ENCODE results near the gene IFT20. TPM values are rescaled to one million over a fixed set of nuclear protein-coding genes. Genes with fewer than 3 reads are reported as not detected.

The IFT20 gene
- polyA plus RNA-seq, 1 donor from 2014 or later: 36.8 TPM

DNA sequence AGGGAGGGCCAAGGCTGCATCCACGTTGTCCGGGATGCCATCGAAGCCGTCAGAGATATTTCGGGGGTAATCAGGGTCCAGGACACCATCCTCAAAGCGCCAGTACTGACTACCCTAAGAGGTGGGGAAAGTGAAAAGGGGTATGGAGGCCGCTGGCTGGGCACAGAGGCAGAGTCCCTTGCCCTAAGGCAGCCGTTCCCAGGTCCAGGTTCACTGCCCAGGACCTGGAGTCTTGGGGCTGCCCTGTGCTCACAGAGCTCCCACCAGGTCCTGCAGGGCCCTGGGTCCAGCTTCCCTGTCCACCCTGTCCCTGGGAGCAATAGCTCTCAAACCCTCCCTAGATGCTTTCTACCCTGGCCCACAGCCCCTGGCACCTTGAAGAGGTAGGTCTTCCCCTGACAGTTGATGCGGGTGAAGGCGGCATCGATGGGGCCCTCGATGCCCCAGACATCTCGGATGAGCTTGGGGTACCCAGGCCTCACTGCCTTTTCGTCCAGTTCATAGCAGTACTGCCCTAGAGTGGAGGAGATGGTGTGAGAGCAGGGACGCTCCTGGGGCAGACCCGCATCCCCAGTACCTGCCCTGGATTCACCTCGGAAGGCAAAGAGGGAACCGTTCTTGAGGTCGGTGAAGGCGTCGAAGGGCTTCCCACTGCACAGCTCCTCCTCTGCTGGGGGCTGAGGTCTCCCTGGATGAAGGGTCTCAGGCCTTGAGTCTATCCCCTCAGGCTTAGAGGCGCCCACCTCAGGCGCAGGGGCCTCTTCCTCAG is 33.8 kb upstream of the IFT20 start:
- peak overlapping the region in 2 of 4 donors; percentile 21 to 43 for H3K4me3 Mint-ChIP-seq
- H3K9me3 Mint-ChIP-seq: no peaks in the 10 kb centered on the region
- peak overlapping the region in 1 of 3 donors; percentile 8 for H3K27ac Mint-ChIP-seq
- H3K27me3 Mint-ChIP-seq: no peaks in the 10 kb centered on the region
- peaks cover 0 to 15% (median 12%) of the 10 kb centered on the region in 3 donors for H3K4me1 Mint-ChIP-seq
- H3K36me3 Mint-ChIP-seq: no peaks in the 10 kb centered on the region

DNA sequence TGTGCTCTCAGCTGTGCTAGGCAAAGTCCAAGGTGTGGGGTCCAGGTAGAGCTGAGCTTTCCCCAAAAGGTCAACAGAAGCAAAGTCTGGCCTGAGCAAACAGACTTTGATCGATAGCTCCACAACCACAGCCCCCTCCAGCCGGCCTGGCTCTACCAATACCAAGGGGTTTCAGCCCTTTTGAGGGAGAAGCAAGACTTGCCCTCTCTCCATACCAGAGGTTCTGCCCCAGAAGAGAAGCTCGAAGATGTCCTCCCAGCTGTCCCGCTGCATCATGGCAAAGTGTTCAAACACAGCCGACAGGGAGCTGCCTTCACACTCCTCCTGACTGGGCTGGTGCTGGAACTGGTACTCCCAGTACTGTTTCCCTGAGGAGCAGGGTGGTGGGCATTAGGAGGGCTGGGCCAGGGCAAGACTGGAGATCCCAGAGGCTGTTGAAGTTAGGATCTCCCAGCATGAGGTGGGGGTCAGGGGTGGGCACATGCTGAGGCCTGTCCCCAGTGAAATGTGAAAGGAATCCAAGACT is 33.1 kb upstream of the IFT20 start:
- no peaks in the 10 kb centered on the region for H3K36me3 Mint-ChIP-seq
- no peaks in the 10 kb centered on the region for H3K27me3 Mint-ChIP-seq
- no peaks in the 10 kb centered on the region for H3K9me3 Mint-ChIP-seq
- no peak overlapping the region for H3K27ac Mint-ChIP-seq
- peak overlapping the region in 1 of 4 donors; percentile 16 for H3K4me3 Mint-ChIP-seq
- H3K4me1 Mint-ChIP-seq: peaks cover 0 to 12% (median 10%) of the 10 kb centered on the region in 3 donors

DNA sequence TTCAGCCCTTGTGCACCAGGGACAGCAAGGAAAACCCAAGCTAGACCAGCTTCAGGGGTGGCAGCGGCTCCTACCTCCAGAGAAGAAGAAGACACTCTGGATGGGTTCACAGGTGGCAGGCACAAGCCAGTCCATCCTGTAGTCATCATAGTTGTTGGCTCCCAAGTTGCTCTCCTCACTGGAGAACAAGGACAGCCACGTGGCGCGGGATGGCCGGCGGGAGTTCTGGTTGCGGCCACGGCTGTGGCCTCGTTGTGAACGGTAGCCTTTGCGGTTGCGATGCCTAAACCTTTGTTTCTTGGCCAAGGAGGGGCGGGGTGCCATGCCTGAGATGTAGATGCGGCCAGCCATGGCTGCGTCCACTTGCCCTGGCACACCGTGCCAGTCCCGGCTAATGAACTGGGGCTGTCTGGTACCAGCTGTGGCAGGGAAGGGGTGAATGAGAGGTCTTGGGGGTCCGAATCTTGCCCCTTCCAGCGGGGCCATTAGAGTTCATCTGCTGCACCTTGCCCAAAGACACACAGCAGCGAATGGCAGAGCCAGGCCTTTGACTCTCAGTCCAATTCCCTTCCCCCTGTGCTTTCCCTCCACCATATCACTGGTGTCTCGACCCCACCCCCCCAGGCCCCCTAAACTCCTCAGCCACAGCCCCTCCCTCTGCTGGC is 32.5 kb upstream of the IFT20 start:
- Mint-ChIP-seq H3K36me3 (no peaks in the 10 kb centered on the region), H3K27ac (no peak overlapping the region), H3K9me3 (no peaks in the 10 kb centered on the region), H3K4me3 (peak overlapping the region in 2 of 4 donors; percentile 16 to 27), H3K4me1 (peaks cover 0 to 8% (median 7%) of the 10 kb centered on the region in 3 donors), H3K27me3 (no peaks in the 10 kb centered on the region)

DNA sequence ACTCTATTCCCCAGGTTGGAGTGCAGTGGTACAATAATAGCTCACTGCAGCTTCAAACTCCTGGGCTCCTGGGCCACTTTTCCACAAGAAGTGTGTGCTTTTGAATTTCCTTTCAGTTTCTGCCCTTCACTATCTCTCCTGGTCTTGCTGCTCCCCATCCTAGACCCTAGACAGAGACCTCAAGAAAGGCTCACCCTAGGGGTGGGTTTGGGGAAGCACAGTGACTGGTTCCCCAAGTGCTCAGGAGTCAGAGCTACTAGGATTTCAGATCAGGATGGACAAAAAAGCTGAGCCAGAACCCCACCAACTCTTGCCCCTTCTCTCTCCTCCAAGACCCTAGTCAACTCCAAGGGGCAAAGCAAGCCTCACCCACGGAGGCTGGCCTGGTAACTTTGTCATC is 31.3 kb upstream of the IFT20 start:
- H3K27me3 Mint-ChIP-seq: no peaks in the 10 kb centered on the region
- H3K27ac Mint-ChIP-seq: peak overlapping the region in 2 of 3 donors; percentile 50 to 65

DNA sequence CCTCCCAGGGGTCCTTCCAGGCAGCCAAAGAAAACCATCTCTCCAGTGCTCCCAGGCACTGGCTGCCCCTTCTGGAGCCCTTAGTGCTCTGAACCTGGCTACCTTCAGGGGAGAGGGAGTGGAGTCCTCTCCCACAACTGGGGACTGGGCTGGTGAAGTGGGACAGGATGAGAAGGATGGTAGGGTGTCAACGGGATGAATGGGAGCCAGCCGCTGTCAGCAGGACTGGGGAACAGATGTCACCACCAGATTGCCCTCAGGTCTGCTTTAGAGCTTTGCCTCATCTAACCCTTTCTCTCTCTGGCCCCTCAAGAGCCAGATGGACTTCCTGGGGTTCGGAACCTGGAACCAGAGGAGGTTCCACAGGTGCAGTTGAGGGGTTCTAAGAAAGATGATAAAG is 30.2 kb upstream of the IFT20 start:
- Mint-ChIP-seq H3K27me3 (no peaks in the 10 kb centered on the region), H3K9me3 (no peaks in the 10 kb centered on the region), H3K27ac (no peak overlapping the region), H3K36me3 (peaks cover 3% of the 10 kb centered on the region), H3K4me1 (no peaks in the 10 kb centered on the region), H3K4me3 (no peak overlapping the region)

More for the DNA sequence above, 31.3 kb upstream of the IFT20 start:
- Mint-ChIP-seq H3K4me1 (peaks cover 0 to 6% (median 6%) of the 10 kb centered on the region in 3 donors), H3K36me3 (no peaks in the 10 kb centered on the region), H3K4me3 (peak overlapping the region in 1 of 4 donors; percentile 32), H3K9me3 (no peaks in the 10 kb centered on the region)

DNA sequence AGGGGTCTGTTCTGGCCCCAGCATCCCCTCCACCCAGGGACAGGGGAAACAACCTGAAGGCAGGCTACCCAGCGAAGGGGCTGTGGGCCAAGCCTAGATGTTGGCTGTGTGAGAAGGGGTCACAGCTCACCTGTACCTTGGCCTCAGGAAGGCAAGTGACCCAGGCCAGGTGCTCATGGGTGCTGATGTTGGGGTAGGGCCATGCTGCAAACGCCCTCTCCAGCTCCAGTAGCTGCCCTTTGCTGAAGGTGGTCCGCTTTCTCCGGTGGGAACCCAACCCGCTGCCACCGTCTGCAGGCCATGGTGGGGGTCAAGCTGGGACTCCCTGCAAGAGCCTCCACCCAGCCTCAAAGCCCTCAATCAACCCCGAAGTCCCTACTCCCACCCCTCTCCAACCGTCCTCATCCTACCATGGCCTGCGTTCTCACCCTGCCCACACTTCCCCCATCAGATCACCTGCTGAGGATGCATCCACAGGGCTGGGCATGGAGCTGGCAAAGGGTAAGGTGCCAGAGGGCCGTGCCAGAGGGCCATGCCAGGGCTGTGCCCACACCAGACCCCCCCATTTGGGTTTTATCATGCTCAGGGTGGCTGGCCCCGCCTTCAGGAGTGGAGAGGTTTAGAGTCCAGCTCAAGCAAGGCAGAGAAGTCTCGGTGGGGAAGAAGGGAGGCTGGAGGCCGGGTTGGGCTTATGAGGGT is 29.5 kb upstream of the IFT20 start, which contains the start of gene SEBOX:
SEBOX (minus strand) TSS at position 535 of the 699 bp plus-strand sequence; CDS start at position 487, 48 bp downstream.
- Mint-ChIP-seq H3K4me1 (no peaks in the 10 kb centered on the region), H3K27ac (no peak within 1 kb of the TSS), H3K9me3 (no peaks in the 10 kb centered on the region), H3K4me3 (no peak within 1 kb of the TSS), H3K36me3 (peaks cover 3% of the 10 kb centered on the region), H3K27me3 (no peaks in the 10 kb centered on the region)

DNA sequence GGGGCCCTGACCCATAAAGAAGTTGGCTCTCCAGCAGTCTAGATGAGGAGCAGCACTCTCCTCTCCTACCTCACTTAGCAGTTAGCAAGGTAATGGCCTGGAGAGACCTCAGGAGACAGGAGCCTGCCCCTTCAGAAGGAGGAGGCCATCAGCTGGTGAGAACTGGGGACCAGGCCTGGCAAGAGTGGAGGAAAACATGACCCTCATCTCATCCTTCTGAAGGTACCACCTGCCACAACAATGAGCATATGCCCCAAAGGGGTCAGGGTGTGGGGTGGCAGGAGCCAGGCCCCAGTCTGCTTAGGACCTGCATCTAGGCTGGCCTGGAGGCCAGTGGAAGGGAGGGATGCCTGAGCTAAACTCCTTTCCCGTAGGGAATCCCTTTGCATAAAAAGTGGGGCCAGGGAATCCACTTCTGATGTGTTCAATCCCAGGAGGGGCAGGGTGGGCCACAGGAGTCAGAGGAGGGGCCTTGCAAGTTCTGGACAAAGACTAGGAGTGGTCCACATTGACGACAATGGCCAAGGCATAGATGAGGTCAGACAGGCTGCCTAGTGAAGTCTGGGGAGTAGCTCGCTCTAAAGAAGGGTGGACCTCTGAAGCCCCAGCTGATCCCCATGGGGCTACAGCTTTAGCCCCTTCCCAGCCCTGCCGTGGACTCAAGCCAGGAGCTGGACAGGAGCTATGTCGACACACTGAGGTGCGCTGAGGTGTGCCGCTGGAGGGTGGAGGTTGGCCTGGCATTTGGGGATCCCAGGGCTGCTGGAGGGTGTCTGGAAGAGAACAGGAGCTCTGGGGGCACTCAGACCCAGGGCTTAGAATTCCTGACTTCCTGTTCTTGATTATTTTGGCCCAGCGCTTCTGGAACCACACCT is 28.7 kb upstream of the IFT20 start:
- Mint-ChIP-seq H3K4me3 (no peak overlapping the region), H3K27ac (no peak overlapping the region), H3K9me3 (no peaks in the 10 kb centered on the region), H3K27me3 (no peaks in the 10 kb centered on the region), H3K36me3 (peaks cover 3% of the 10 kb centered on the region), H3K4me1 (no peaks in the 10 kb centered on the region)

DNA sequence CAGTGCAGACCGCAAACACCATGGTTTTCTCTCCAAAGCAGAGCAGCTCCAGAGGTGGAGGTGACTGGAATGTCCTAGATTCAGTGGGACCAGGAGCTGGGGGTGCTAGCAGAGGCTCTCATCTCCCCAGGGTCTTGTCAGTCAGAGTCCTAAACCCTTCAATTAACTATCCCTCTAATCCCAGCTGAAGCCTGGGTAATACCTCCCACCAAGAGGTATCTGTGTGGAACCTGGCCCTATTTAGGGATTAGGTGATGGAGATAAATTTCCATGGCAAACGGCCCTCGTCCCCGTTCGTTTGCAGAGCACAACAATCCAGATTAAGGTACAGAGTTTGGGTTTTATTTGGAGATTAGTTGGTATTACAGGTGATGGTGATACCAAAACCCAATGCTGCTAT is 27.9 kb upstream of the IFT20 start:
- Mint-ChIP-seq H3K9me3 (no peaks in the 10 kb centered on the region), H3K4me3 (peak overlapping the region in 1 of 4 donors; percentile 23), H3K27ac (peak overlapping the region in 1 of 3 donors; percentile 32), H3K27me3 (no peaks in the 10 kb centered on the region), H3K36me3 (peaks cover 3% of the 10 kb centered on the region), H3K4me1 (peaks cover 2 to 3% (median 3%) of the 10 kb centered on the region in 3 donors)

DNA sequence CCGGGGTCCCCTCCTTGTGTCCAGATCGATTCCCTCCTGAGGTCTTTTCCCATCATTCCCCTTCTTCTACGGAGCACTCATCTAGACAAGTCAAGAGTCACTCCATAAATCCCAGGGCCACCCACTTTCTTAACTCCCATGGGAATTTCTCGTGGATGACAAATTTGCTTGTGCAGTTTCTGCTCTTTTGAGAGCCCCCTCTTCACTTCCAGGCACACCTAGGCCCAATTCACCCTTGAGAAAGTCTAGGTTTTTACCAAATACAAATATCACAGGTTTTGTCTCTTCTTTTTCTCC is 22.6 kb upstream of the IFT20 start:
- H3K4me3 Mint-ChIP-seq: peak overlapping the region; percentile 96 to 99 (median 96)
- no peaks in the 10 kb centered on the region for H3K9me3 Mint-ChIP-seq
- H3K4me1 Mint-ChIP-seq: peaks cover 11 to 22% (median 16%) of the 10 kb centered on the region in 3 donors
- H3K27me3 Mint-ChIP-seq: no peaks in the 10 kb centered on the region
- peaks cover 3% of the 10 kb centered on the region for H3K36me3 Mint-ChIP-seq
- H3K27ac Mint-ChIP-seq: peak overlapping the region; percentile 94 to 98 (median 97)

DNA sequence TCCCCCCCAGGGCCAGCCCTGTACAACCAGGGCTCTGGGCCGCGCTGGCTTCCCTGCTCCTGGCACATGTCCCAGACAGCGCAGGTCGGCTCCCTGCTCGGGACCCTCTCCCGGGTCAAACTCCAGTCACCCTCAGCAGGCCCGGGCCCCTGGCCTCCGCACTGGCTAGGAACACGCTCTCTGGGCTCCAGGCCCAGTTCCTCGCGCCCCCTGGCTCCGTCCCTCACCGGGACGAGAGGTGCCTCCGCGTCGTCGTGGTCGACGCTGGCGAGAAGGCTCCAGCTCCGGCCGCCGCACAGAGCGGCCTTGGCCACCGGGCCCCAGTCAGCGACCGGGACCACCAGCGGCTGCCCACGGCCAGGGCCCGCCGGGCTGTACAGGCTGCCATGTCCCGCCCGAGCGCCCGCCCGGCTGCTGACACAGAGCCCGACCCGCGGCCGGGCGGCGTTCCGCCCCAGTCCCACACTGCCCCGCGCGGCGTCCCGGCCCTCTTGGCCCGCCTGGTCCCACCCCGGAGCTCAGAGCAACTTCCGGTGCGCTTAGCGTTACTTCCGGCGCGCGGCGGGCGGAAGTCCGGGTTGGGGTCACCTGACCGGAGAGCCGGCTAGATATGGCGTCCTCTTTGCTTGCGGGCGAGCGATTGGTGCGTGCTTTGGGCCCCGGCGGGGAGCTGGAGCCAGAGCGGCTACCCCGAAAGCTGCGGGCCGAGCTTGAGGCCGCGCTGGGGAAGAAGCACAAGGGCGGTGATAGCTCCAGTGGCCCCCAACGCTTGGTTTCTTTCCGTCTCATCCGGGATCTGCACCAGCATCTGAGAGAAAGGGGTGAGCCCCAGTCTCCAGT is 22.0 kb upstream of the IFT20 start, which contains the start of gene POLDIP2:
POLDIP2 (minus strand) TSS at position 467 of the 840 bp plus-strand sequence; CDS start at position 388, 79 bp downstream.
- Mint-ChIP-seq H3K27ac (peak within 1 kb of the TSS; percentile 94 to 98 (median 97)), H3K36me3 (peaks cover 3% of the 10 kb centered on the region), H3K9me3 (no peaks in the 10 kb centered on the region), H3K27me3 (no peaks in the 10 kb centered on the region), H3K4me3 (peak within 1 kb of the TSS; percentile 96 to 99 (median 96)), H3K4me1 (peaks cover 11 to 22% (median 16%) of the 10 kb centered on the region in 3 donors)

DNA sequence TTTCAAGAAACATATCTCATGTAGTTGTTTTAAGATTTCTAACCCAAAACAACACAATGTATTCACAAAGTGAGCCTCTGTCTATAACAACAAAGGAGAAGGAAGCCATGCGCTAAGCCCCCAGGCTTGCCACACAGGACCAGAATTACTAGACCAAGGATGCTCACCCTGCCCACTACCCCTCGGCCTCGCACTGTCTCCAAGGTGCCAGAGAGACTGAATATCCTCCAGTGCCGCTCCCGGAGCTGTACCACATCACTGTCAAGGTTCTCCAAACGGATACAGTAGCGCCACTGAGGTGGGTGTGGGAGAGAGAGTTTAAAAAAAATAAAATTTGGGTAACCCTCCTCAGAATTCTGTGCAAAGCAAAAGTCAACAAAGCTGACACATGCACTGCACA is 15.0 kb upstream of the IFT20 start:
- peaks cover 2% of the 10 kb centered on the region for H3K36me3 Mint-ChIP-seq
- no peak overlapping the region for H3K27ac Mint-ChIP-seq

DNA sequence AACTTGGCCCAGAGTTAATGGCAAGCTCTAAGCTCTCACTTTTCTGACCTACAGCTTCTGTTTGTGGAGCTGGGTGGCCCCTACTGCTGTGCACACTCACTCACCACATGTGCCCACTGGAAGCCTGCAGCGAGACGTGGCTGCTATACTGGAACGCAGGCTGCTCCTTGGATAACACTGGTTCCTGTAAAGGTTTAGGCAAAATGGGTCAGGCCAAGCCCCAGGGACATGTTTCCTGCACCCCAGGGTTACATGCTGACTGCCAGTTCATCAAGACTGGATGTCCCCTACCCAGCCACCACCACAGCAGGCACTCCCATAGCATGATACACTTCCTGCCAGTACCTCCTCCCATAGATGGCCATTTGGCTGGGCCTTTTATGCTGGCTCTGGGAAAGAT is 13.7 kb upstream of the IFT20 start:
- no peaks in the 10 kb centered on the region for H3K27me3 Mint-ChIP-seq
- H3K27ac Mint-ChIP-seq: no peak overlapping the region
- no peaks in the 10 kb centered on the region for H3K4me1 Mint-ChIP-seq
- H3K9me3 Mint-ChIP-seq: no peaks in the 10 kb centered on the region
- H3K36me3 Mint-ChIP-seq: peaks cover 2% of the 10 kb centered on the region
- no peak overlapping the region for H3K4me3 Mint-ChIP-seq

More for the DNA sequence above, 15.0 kb upstream of the IFT20 start:
- Mint-ChIP-seq H3K9me3 (no peaks in the 10 kb centered on the region), H3K4me3 (no peak overlapping the region), H3K27me3 (no peaks in the 10 kb centered on the region), H3K4me1 (no peaks in the 10 kb centered on the region)

DNA sequence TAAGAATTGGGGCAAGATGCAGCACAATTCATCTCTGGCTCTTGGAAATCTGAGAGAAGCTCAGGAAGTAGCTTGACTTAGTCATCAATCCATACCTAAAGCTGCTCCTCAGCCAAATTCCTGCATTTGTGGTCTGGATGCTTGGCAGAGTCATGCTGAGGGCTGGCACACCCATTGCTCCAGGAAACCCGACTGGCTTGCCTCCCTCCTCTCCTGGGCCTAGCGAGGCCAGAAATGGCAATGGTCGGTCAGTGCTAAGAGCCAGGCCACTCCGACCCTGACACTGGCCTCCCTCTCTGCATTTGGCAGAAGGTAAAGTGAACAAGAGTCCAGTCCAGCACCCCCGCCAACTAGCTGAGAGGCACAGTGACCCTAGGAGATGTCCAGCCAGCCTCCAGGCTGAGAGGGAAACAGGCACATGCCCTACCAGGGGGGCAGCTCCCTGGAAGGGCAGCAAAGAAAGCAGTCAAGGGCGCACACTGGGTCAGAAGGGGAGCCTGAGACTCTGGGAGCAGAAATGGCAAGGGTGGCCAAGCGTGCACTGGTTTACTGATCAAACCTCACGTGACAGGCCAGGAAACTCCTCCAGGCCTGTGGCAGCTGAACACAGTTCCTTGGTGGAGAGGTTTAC is 12.1 kb upstream of the IFT20 start:
- Mint-ChIP-seq H3K36me3 (peaks cover 2% of the 10 kb centered on the region), H3K4me1 (no peaks in the 10 kb centered on the region), H3K9me3 (no peaks in the 10 kb centered on the region), H3K27me3 (no peaks in the 10 kb centered on the region), H3K27ac (no peak overlapping the region), H3K4me3 (no peak overlapping the region)
